Activated CD4-positive, alpha-beta T cell treated with anti-CD3 and anti-CD28 coated beads, Interleukin-2, amount 10 ng/mL, durations not matched to agents 24 days and 14 days (primary cell): ENCODE measurements around the gene FHL3. TPM values are rescaled to one million over a fixed set of nuclear protein-coding genes. Genes with fewer than 3 reads are reported as not detected.

Experiments
- total RNA-seq: library from RNA; stranded (reverse); gene quantifications from 2 replicates; pipeline ENCODE4 v1.2.3, GENCODE V29; 2022

Gene FHL3
- total RNA-seq, 1 donor from 2014 or later: 41.9 TPM

Other genes with a start within 250 kb of the FHL3 start
- 0.21 and 0.31 TPM in 2 replicates for gene EPHA10, start 240.4 kb downstream of the FHL3 start, total RNA-seq
- gene MANEAL, start 211.7 kb downstream of the FHL3 start, total RNA-seq: 2.7 and 3.1 TPM in 2 replicates
- 26.4 and 26.7 TPM in 2 replicates for gene C1orf122, start 197.7 kb downstream of the FHL3 start, total RNA-seq
- 69.9 and 76.1 TPM in 2 replicates for gene YRDC, start 197.3 kb downstream of the FHL3 start, total RNA-seq
- gene MTF1, start 145.9 kb downstream of the FHL3 start, total RNA-seq: 31.2 and 31.6 TPM in 2 replicates
- 23.8 and 27.2 TPM in 2 replicates for gene INPP5B, start 58.5 kb downstream of the FHL3 start, total RNA-seq
- gene SF3A3, start 15.5 kb downstream of the FHL3 start, total RNA-seq: 132 and 144 TPM in 2 replicates
- gene UTP11, start 7.2 kb upstream of the FHL3 start, total RNA-seq: 99.5 and 111 TPM in 2 replicates
- 1.4 and 1.5 TPM in 2 replicates for gene POU3F1, start 41.3 kb upstream of the FHL3 start, total RNA-seq